Fibroblast of lung (primary cell): Measurements from ENCODE around the gene GEN1.

ENCODE experiments used
- CTCF ChIP-seq, 2 donors: IDR thresholded peaks in 1 of 2; conservative IDR thresholded peaks in 1 of 2; 1 replicate in 1 of 2; 2 replicates in 1 of 2; pipeline ENCODE4 v1.5.1; 2011 to 2012; ENCODE audit warnings: low read length in 2 of 2, control low read depth in 1 of 2, inconsistent platforms in 1 of 2, low read depth in 1 of 2, mild to moderate bottlenecking in 1 of 2
- EZH2 ChIP-seq: IDR thresholded peaks from 2 replicates; pipeline ENCODE4 v1.5.1; 2012; ENCODE audit warnings: low read length, control low read depth, mild to moderate bottlenecking; ENCODE audit errors: missing control alignments

GRCh38 chr2:17813010-17813741, 59.2 kb downstream of the GEN1 start:
- TF ChIP-seq CTCF (conservative IDR thresholded peaks at IDR 0.05 in 1 of 2, IDR thresholded peaks at IDR 0.05 in 1 of 2; ENCODE audit: low read depth in 1 of 2, low read length in 2 of 2) (no peak), EZH2 (no peak)
